H1 (cell line): ENCODE results near the gene NT5C.

Experiments
- BACH1 ChIP-seq: IDR thresholded peaks from 2 replicates; pipeline ENCODE4 v1.6.1; 2012; ENCODE audit warnings: low read length, improper control_type of control experiment
- BRCA1 ChIP-seq: IDR thresholded peaks from 2 replicates; pipeline ENCODE4 v1.6.1; 2012; ENCODE audit warnings: low read depth, low read length, improper control_type of control experiment
- CEBPB ChIP-seq: IDR thresholded peaks from 2 replicates; pipeline ENCODE4 v1.6.1; 2012; ENCODE audit warnings: low read depth, low read length
- CTCF ChIP-seq, 3 experiments: IDR thresholded peaks; 1 replicate in 2 of 3; 2 replicates in 1 of 3; pipeline versions ENCODE4 v1.5.1 to v1.6.1; 2011; ENCODE audit warnings: low read length in 3 of 3, mild to moderate bottlenecking in 3 of 3, inconsistent platforms in 2 of 3, low read depth in 1 of 3, moderate library complexity in 1 of 3; ENCODE audit not compliant: insufficient read depth in 1 of 3; ENCODE audit errors: control extremely low read depth in 1 of 3
- GABPA ChIP-seq: IDR thresholded peaks from 2 replicates; pipeline ENCODE4 v1.6.1; 2011; ENCODE audit warnings: mild to moderate bottlenecking, low read length, moderate library complexity, borderline replicate concordance; ENCODE audit not compliant: insufficient read depth
- HDAC6 ChIP-seq: IDR thresholded peaks from one replicate; pipeline ENCODE4 v1.7.1; 2012; ENCODE audit warnings: low read depth, mild to moderate bottlenecking, inconsistent platforms, low read length, moderate library complexity
- POLR2A ChIP-seq, 2 experiments: IDR thresholded peaks; 1 replicate in 1 of 2; 2 replicates in 1 of 2; pipeline ENCODE4 v1.6.1; 2011; ENCODE audit warnings: low read depth in 2 of 2, low read length in 2 of 2, mild to moderate bottlenecking in 2 of 2; ENCODE audit errors: control extremely low read depth in 1 of 2
- RAD21 ChIP-seq, 2 experiments: IDR thresholded peaks in 1 of 2; conservative IDR thresholded peaks in 1 of 2; 2 replicates each; pipeline ENCODE4 v1.6.1; 2011; ENCODE audit warnings: low read depth in 2 of 2, low read length in 2 of 2, improper control_type of control experiment in 1 of 2, inconsistent platforms in 1 of 2, mild to moderate bottlenecking in 1 of 2, moderate library complexity in 1 of 2
- SP1 ChIP-seq: IDR thresholded peaks from 2 replicates; pipeline ENCODE4 v1.6.1; 2011; ENCODE audit warnings: low read depth, low read length
- SP4 ChIP-seq: IDR thresholded peaks from 2 replicates; pipeline ENCODE4 v1.6.1; 2012; ENCODE audit warnings: low read length, inconsistent platforms

- TF ChIP-seq BACH1 = no peak
- TF ChIP-seq RAD21 (IDR thresholded peaks at IDR 0.05 in 1 of 2, conservative IDR thresholded peaks at IDR 0.05 in 1 of 2; ENCODE audit: low read depth in 2 of 2, low read length in 2 of 2) = no peak
- TF ChIP-seq POLR2A (IDR thresholded peaks at IDR 0.05; ENCODE audit: control extremely low read depth in 1 of 2, low read depth in 2 of 2, low read length in 2 of 2) = no peak
- no peak for TF ChIP-seq CTCF (IDR thresholded peaks at IDR 0.05; ENCODE audit: control extremely low read depth in 1 of 3, insufficient read depth in 1 of 3, low read depth in 1 of 3, low read length in 3 of 3)
- TF ChIP-seq BRCA1 = no peak
- no peak for TF ChIP-seq SP4
- no peak for TF ChIP-seq SP1
- no peak for TF ChIP-seq CEBPB
- TF ChIP-seq GABPA = no peak
- no peak for TF ChIP-seq HDAC6
These were observed 7.3 kb downstream of the NT5C start for GRCh38 chr17:75124041-75124818.
